GM19455 (cell line): Measurements from ENCODE around the gene EIF2AK3.
"Not testable (repeated sequence)": the region's sequence is repeated elsewhere in the genome, so short reads cannot be mapped to it uniquely, and the experiment has no call there.

ENCODE experiments used
- ATAC-seq: cut with Tn5 transposase; IDR thresholded peaks from one replicate; pipeline ENCODE4 v1.9.1; 2021; ENCODE audit not compliant: unreplicated experiment

EIF2AK3 gene

GRCh38 chr2:88627055-88627855 lies at the start of gene EIF2AK3:
Gene EIF2AK3 (minus strand): TSS chr2:88627464. CDS start chr2:88627274, 190 bp downstream.
- ATAC-seq: peak; percentile 88

GRCh38 chr2:88673363-88673762 lies 46.1 kb upstream of the EIF2AK3 start:
- no peak for ATAC-seq

- ATAC-seq: no peak
Observed at GRCh38 chr2:88671786-88672427, 44.6 kb upstream of the EIF2AK3 start.

- peak; percentile 86 for ATAC-seq
Observed at GRCh38 chr2:88669482-88670214, 42.4 kb upstream of the EIF2AK3 start.

- no peak for ATAC-seq
Observed at GRCh38 chr2:88668862-88669261, 41.6 kb upstream of the EIF2AK3 start.

GRCh38 chr2:88667219-88667618 lies 40.0 kb upstream of the EIF2AK3 start:
- no peak for ATAC-seq

GRCh38 chr2:88666576-88666975 lies 39.3 kb upstream of the EIF2AK3 start:
- ATAC-seq: no peak

- no peak for ATAC-seq
Observed at GRCh38 chr2:88660622-88661021, 33.4 kb upstream of the EIF2AK3 start.

- ATAC-seq: no peak
Observed at GRCh38 chr2:88659538-88659915, 32.3 kb upstream of the EIF2AK3 start.

GRCh38 chr2:88658881-88659537 lies 31.7 kb upstream of the EIF2AK3 start:
- ATAC-seq: no peak

GRCh38 chr2:88658326-88658725 lies 31.1 kb upstream of the EIF2AK3 start:
- ATAC-seq: no peak

- ATAC-seq: no peak
Observed at GRCh38 chr2:88657131-88657530, 29.9 kb upstream of the EIF2AK3 start.

GRCh38 chr2:88656690-88657089 lies 29.4 kb upstream of the EIF2AK3 start:
- no peak for ATAC-seq

GRCh38 chr2:88654714-88655113 lies 27.4 kb upstream of the EIF2AK3 start:
- ATAC-seq: no peak

- ATAC-seq: no peak
Observed at GRCh38 chr2:88651646-88652045, 24.4 kb upstream of the EIF2AK3 start.

- ATAC-seq: not testable (repeated sequence)
Observed at GRCh38 chr2:88645291-88645882, 18.1 kb upstream of the EIF2AK3 start.

GRCh38 chr2:88642278-88642677 lies 15.0 kb upstream of the EIF2AK3 start:
- no peak for ATAC-seq

- no peak for ATAC-seq
Observed at GRCh38 chr2:88641330-88641729, 14.1 kb upstream of the EIF2AK3 start.

GRCh38 chr2:88639865-88640264 lies 12.6 kb upstream of the EIF2AK3 start:
- no peak for ATAC-seq

- ATAC-seq: no peak
Observed at GRCh38 chr2:88638743-88639142, 11.5 kb upstream of the EIF2AK3 start.

GRCh38 chr2:88638123-88638650 lies 10.9 kb upstream of the EIF2AK3 start:
- ATAC-seq: no peak
